ENCODE results near the gene SLC35G6.

GRCh38 chr17:7528842-7529241 is 47.6 kb downstream of the SLC35G6 start:
- TF ChIP-seq, protein P1, sequence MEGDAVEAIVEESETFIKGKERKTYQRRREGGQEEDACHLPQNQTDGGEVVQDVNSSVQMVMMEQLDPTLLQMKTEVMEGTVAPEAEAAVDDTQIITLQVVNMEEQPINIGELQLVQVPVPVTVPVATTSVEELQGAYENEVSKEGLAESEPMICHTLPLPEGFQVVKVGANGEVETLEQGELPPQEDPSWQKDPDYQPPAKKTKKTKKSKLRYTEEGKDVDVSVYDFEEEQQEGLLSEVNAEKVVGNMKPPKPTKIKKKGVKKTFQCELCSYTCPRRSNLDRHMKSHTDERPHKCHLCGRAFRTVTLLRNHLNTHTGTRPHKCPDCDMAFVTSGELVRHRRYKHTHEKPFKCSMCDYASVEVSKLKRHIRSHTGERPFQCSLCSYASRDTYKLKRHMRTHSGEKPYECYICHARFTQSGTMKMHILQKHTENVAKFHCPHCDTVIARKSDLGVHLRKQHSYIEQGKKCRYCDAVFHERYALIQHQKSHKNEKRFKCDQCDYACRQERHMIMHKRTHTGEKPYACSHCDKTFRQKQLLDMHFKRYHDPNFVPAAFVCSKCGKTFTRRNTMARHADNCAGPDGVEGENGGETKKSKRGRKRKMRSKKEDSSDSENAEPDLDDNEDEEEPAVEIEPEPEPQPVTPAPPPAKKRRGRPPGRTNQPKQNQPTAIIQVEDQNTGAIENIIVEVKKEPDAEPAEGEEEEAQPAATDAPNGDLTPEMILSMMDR (IDR thresholded peaks at IDR 0.05; ENCODE audit: borderline replicate concordance, extremely low read depth, low read length, poor library complexity, severe bottlenecking) = no peak
- no peak for TF ChIP-seq EZH2 (IDR thresholded peaks at IDR 0.05; ENCODE audit: borderline replicate concordance, low read depth, low read length, severe bottlenecking)
